GM19193 (cell line): ENCODE data around the gene PCDHGA3.

Source experiments
- POLR2A ChIP-seq: IDR thresholded peaks from 4 replicates; pipeline ENCODE4 v1.6.1; 2011; ENCODE audit not compliant: insufficient read depth, insufficient read length; ENCODE audit errors: extremely low read depth

Gene PCDHGA3

DNA sequence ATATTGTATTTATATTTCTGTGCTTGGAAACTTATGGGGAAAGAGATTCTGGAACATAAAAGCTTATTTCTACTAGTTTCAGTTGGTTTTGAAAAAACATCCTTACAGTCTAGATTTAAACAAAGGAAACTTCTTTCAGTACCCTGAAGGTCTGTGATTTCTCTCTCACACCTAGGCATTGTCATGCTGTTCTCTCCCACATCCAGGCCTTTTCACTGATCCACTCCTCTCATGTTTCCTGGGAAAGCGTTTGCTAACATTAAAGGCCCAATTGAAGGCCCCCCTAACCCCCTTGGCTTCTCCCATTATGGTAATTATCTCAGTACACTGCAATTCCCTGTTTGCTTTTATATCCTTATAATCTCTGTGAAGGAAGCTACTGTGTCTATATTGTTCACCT lies 856 bp upstream of the PCDHGA3 start:
- TF ChIP-seq POLR2A = no peak

GRCh38 chr5:141343953-141344463 lies 379 bp downstream of the PCDHGA3 start:
- no peak for TF ChIP-seq POLR2A

DNA sequence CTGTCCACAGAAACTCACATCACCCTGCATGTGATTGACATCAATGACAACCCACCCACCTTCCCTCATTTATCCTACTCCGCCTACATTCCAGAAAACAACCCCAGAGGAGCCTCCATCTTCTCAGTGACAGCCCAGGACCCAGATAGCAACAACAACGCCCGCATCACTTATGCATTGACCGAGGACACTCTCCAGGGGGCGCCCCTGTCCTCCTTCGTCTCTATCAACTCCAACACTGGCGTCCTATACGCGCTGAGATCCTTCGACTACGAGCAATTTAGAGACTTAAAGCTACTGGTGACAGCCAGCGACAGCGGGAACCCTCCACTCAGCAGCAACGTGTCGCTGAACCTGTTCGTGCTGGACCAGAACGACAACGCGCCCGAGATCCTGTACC lies 1.7 kb downstream of the PCDHGA3 start:
- no peak for TF ChIP-seq POLR2A

DNA sequence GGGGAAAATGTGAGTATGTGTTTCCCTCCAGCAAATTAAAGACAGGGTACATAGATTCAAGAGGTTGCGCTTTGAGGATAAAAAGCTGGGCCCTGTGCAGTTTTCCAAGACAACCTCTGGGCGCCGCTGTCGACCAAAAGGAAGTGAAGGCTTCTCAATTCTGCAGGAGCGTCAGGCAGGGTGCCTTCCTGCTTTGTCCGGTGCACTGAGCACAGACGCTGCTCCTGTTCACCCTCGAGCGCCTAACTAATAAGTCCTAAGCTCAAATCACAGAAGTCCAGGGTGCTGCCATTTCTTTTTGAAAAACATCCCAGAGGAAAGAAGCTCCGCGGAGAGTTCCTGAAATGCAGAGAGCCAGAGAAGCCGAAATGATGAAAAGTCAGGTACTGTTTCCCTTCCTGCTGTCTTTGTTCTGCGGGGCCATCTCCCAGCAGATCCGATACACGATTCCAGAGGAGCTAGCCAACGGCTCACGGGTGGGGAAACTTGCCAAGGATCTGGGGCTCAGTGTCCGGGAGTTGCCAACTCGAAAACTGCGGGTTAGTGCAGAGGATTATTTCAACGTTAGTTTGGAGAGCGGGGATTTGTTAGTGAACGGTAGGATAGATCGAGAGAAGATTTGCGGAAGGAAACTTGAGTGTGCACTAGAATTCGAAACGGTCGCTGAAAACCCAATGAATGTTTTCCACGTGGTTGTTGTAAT lies 6.4 kb downstream of the PCDHGA3 start, which contains the start of gene PCDHGB1:
PCDHGB1 (plus strand) TSS at position 183 of the 703 bp plus-strand sequence; CDS start at position 345, 162 bp downstream.
- no peak for TF ChIP-seq POLR2A

DNA sequence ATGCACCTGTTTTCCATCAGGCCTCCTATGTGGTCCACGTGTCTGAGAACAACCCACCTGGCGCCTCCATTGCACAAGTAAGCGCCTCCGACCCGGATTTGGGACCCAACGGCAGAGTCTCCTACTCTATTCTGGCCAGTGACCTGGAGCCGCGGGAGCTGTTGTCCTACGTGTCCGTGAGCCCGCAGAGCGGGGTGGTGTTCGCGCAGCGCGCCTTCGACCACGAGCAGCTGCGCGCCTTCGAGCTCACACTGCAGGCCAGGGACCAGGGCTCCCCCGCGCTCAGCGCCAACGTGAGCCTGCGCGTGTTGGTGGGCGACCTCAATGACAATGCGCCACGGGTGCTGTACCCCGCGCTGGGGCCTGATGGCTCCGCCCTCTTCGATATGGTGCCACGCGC lies 8.0 kb downstream of the PCDHGA3 start:
- TF ChIP-seq POLR2A = no peak

- no peak for TF ChIP-seq POLR2A
Measured at GRCh38 chr5:141354900-141355469, 11.4 kb downstream of the PCDHGA3 start, which contains the start of gene PCDHGA4. Gene PCDHGA4 (plus strand): TSS chr5:141355021. CDS start chr5:141355108, 87 bp downstream.

DNA sequence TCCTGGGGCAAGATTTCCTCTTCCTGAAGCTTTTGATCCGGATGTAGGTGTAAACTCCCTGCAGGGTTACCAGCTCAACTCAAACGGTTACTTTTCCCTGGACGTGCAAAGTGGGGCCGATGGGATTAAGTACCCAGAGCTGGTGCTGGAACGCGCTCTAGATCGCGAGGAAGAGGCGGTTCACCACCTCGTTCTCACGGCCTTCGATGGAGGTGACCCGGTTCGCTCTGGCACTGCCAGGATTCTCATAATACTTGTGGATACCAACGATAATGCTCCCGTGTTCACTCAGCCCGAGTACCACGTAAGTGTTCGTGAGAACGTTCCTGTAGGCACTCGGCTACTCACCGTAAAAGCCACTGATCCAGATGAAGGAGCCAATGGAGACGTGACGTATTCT lies 12.0 kb downstream of the PCDHGA3 start:
- TF ChIP-seq POLR2A = no peak

DNA sequence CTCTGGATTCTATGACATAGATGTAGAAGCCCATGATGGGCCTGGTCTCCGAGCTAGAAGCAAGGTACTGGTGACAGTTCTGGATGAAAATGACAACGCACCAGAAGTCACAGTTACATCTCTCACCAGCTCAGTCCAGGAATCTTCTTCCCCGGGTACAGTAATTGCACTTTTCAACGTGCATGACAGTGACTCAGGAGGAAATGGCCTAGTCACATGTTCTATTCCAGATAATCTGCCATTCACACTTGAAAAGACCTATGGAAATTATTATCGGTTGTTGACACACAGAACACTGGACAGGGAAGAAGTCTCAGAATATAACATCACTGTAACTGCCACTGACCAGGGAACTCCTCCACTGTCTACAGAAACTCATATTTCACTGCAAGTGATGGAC lies 12.5 kb downstream of the PCDHGA3 start:
- TF ChIP-seq POLR2A = no peak

DNA sequence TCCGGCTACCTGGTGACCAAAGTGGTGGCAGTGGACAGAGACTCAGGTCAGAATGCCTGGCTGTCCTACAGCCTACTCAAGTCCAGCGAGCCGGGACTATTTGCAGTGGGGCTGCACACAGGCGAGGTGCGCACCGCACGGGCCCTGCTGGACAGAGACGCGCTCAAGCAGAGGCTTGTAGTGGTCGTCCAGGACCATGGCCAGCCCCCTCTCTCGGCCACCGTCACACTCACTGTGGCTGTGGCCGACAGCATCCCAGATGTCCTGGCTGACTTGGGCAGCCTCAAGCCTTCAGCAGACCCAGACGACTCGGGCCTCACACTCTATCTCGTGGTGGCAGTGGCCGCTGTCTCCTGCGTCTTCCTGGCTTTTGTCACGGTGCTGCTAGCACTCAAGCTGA lies 13.3 kb downstream of the PCDHGA3 start:
- no peak for TF ChIP-seq POLR2A

DNA sequence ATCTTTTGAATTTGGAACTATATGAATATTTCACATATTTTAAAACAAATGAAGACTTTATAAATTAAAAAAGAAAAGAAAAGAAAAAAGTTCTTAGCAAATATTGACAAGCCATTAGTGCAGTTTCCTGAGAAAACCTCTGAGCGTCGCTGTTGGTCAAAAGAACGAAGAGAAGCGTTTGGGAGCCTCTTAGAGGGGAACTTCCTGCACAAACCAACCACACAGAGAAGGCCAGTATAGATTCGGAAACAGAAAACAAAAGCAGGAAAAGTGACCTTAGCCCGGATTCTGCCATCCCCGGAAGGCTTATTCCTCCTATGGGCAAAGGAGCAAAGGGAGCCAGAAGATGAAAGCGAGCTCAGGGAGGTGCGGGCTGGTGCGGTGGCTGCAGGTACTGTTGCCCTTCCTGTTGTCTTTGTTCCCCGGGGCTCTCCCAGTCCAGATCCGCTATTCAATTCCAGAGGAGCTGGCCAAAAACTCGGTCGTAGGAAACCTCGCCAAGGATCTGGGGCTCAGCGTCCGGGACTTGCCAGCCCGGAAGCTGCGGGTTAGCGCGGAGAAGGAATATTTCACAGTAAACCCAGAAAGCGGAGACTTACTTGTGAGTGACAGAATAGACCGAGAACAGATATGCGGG lies 16.3 kb downstream of the PCDHGA3 start, which contains the start of gene PCDHGB2:
PCDHGB2 (plus strand) TSS at position 205 of the 637 bp plus-strand sequence; CDS start at position 347, 142 bp downstream.
- no peak for TF ChIP-seq POLR2A

- TF ChIP-seq POLR2A = no peak
Measured at GRCh38 chr5:141360685-141361084, 17.1 kb downstream of the PCDHGA3 start.

- no peak for TF ChIP-seq POLR2A
Measured at GRCh38 chr5:141362719-141363118, 19.1 kb downstream of the PCDHGA3 start.

DNA sequence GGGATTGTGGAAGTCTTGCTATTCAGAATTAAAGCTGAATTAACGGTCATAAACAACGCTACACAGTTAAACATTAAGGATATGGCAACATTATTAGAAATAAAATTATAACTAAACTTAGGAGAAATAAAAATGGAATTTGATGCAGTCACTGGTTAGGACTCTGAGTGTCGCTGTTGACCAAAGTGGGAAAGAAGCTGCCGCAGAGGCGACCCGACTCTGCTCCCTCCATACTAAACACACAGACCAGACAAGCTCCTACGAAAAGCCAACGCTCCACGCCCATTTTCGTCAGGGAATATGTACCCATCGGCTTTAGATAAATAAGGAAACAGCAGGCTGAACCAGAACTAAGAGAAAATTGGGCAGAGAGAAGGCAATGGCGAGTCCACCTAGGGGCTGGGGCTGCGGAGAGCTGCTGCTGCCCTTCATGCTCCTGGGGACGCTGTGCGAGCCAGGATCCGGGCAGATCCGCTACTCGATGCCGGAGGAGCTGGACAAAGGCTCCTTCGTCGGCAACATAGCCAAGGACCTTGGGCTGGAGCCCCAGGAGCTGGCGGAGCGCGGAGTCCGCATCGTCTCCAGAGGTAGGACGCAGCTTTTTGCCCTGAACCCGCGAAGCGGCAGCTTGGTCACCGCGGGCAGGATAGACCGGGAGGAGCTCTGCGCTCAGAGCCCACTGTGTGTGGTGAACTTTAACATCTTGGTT lies 20.5 kb downstream of the PCDHGA3 start, which contains the start of gene PCDHGA5:
PCDHGA5 (plus strand) TSS at position 211 of the 709 bp plus-strand sequence; CDS start at position 380, 169 bp downstream.
- TF ChIP-seq POLR2A = no peak

- TF ChIP-seq POLR2A = no peak
Measured at GRCh38 chr5:141366016-141366896, 22.6 kb downstream of the PCDHGA3 start.
